Thoracic aorta (tissue), 2 donors: ENCODE measurements around the gene GABRB1. TPM values are rescaled to one million over a fixed set of nuclear protein-coding genes. Genes with fewer than 3 reads are reported as not detected.

Experiments used
- ATAC-seq: fragments of 150-250 bp; one replicate; pipeline ENCODE4 v1.8.0; 2017; ENCODE audit warnings: low read depth; ENCODE audit not compliant: insufficient number of reproducible peaks, low FRiP score
- DNase-seq: peaks from one replicate; pipeline ENCODE4 v3.0.0-alpha.2; 2020; ENCODE audit warnings: low spot score
- H3K27ac ChIP-seq, 2 donors: fragments of 200-600 bp; sonication (generic); 1 replicate in 1 of 2; 2 replicates in 1 of 2; pipeline ENCODE4 v1.5.1; 2016; ENCODE audit warnings: mild to moderate bottlenecking in 2 of 2, moderate library complexity in 2 of 2
- H3K27me3 ChIP-seq: fragments of 200-600 bp; sonication (generic); replicated peaks from 2 replicates; pipeline ENCODE4 v1.6.0; 2016; ENCODE audit warnings: mild to moderate bottlenecking; ENCODE audit not compliant: insufficient read depth
- H3K36me3 ChIP-seq: fragments of 200-600 bp; sonication (generic); one replicate; pipeline ENCODE4 v1.5.1; 2016
- H3K4me1 ChIP-seq, 2 donors: fragments of 200-600 bp; sonication (generic); 1 replicate in 1 of 2; 2 replicates in 1 of 2; pipeline versions ENCODE4 v1.5.1 to v1.6.0; 2016; ENCODE audit warnings: low read depth in 2 of 2, mild to moderate bottlenecking in 1 of 2; ENCODE audit not compliant: control insufficient read depth in 1 of 2
- H3K4me3 ChIP-seq: fragments of 200-600 bp; sonication (generic); 2 replicates; pipeline ENCODE4 v1.5.1; 2016; ENCODE audit warnings: mild to moderate bottlenecking
- H3K9me3 ChIP-seq: fragments of 200-600 bp; sonication (generic); 2 replicates; pipeline ENCODE4 v1.5.1; 2016
- total RNA-seq, 2 donors: library from RNA; depleted of rRNA; stranded (reverse); fragments of >200 nt; gene quantifications; one replicate each; pipeline versions ENCODE4 v1.1.0 to v1.2.3, GENCODE V29; 2016
- TF ChIP-seq, protein P1 (sequence below): fragments of 200-600 bp; sonication (generic); IDR thresholded peaks from one replicate; pipeline ENCODE4 v1.5.1; 2019; ENCODE audit warnings: antibody characterized with exemption

The GABRB1 gene
- total RNA-seq, 2 donors from 2014 or later: not detected

DNA sequence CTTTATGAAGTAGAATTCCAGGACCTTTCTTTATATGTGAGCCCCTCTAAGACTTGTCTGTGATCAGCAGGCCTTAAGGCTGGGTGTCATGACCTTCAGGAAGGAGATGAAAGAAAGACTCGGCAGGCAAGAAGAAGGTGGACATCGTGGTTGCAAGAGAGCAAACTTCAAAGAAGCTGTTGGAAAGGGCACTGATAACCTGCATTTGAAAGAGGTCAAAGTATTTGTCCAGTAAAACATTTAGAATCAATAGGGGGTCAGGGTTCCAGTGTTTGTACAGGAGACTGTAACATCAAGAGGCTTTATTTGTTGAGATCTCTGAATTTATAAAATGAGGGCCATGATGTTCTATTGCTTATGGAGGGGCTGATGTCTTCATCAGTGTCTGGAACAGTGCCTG, 387.9 kb downstream of the GABRB1 start:
- TF ChIP-seq, protein P1, sequence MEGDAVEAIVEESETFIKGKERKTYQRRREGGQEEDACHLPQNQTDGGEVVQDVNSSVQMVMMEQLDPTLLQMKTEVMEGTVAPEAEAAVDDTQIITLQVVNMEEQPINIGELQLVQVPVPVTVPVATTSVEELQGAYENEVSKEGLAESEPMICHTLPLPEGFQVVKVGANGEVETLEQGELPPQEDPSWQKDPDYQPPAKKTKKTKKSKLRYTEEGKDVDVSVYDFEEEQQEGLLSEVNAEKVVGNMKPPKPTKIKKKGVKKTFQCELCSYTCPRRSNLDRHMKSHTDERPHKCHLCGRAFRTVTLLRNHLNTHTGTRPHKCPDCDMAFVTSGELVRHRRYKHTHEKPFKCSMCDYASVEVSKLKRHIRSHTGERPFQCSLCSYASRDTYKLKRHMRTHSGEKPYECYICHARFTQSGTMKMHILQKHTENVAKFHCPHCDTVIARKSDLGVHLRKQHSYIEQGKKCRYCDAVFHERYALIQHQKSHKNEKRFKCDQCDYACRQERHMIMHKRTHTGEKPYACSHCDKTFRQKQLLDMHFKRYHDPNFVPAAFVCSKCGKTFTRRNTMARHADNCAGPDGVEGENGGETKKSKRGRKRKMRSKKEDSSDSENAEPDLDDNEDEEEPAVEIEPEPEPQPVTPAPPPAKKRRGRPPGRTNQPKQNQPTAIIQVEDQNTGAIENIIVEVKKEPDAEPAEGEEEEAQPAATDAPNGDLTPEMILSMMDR: no peak
- H3K4me3 ChIP-seq: no peak overlapping the region
- no peak for DNase-seq
- H3K9me3 ChIP-seq: no peaks in the 10 kb centered on the region
- no peaks in the 10 kb centered on the region for H3K27me3 ChIP-seq
- H3K4me1 ChIP-seq: no peaks in the 10 kb centered on the region
- H3K36me3 ChIP-seq: no peaks in the 10 kb centered on the region
- H3K27ac ChIP-seq: no peak overlapping the region
- ATAC-seq: no peak

DNA sequence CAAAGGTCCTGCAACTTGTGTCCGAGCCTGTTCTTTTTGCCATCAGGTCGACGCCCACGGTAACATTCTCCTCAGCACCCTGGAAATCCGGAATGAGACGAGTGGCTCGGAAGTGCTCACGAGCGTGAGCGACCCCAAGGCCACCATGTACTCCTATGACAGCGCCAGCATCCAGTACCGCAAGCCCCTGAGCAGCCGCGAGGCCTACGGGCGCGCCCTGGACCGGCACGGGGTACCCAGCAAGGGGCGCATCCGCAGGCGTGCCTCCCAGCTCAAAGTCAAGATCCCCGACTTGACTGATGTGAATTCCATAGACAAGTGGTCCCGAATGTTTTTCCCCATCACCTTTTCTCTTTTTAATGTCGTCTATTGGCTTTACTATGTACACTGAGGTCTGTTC, 394.3 kb downstream of the GABRB1 start:
- DNase-seq: no peak
- H3K4me3 ChIP-seq: no peak overlapping the region
- H3K4me1 ChIP-seq: no peaks in the 10 kb centered on the region
- no peaks in the 10 kb centered on the region for H3K27me3 ChIP-seq
- no peaks in the 10 kb centered on the region for H3K9me3 ChIP-seq
- no peak for ATAC-seq
- no peak overlapping the region for H3K27ac ChIP-seq
- H3K36me3 ChIP-seq: no peaks in the 10 kb centered on the region
- TF ChIP-seq, protein P1: no peak

DNA sequence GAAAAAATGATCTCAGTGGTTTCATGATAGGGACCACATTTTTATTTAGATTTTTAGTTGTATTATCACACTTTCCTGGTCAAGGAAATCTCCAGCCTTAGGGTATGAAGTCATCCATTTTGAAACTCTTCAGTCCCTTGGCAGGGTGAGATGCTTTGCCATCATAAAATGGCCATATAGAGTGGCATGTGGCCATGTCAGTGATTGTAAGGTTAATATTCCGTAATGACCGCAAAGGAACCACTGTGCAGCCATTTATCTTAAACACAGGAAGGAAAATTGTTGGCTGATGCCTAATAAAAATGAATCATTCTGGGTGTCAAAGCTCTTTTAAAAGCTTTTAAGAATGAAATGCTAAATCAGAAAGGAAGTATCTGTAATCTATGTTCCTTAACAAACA, 396.6 kb downstream of the GABRB1 start:
- Histone ChIP-seq H3K9me3 (no peaks in the 10 kb centered on the region), H3K4me1 (no peaks in the 10 kb centered on the region), H3K4me3 (no peak overlapping the region), H3K36me3 (no peaks in the 10 kb centered on the region), H3K27ac (no peak overlapping the region), H3K27me3 (no peaks in the 10 kb centered on the region)
- TF ChIP-seq, protein P1: no peak
- ATAC-seq (no peak), DNase-seq (no peak)

DNA sequence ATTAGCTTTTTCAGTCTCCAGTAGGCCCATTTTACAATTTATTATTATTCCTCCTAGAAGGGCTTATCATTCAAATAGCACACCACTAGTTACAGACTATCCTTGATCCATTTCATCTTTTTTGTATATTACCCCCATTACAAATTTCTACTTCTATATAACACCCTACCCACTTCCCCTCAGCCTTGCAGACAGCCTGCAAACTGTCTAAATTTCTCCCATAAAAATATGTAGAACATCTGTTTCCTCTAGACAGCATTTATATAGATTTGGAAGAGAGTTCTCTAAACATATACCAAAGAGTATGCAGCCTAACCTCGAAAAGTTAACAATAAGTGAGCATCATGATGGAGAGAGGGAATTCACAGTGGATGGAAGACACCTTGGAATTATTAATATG, 401.4 kb downstream of the GABRB1 start:
- Histone ChIP-seq H3K36me3 (no peaks in the 10 kb centered on the region), H3K4me3 (no peak overlapping the region), H3K27me3 (no peaks in the 10 kb centered on the region), H3K4me1 (no peaks in the 10 kb centered on the region), H3K27ac (no peak overlapping the region), H3K9me3 (no peaks in the 10 kb centered on the region)
- DNase-seq (no peak), ATAC-seq (no peak)
- TF ChIP-seq, protein P1: no peak

DNA sequence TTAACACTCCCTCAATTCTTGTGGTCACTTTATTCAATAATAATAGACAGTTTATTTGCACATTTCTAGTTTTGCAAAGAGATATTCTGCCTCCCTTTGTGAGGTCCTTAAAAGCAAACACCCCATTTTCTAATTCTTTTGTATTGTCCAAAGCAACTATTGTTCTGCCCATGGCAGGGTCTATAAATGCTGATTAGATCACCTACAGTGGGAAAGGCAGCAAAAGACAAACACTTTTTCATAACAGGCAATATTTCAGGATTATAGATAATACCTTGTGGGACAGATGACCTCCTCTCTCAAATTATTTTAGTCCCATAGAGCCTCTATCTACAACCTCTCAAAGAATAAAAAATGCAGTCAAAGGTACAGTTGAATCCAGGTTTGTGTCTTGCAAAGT, 403.6 kb downstream of the GABRB1 start:
- Histone ChIP-seq H3K4me3 (no peak overlapping the region), H3K27me3 (no peaks in the 10 kb centered on the region), H3K36me3 (no peaks in the 10 kb centered on the region), H3K9me3 (no peaks in the 10 kb centered on the region), H3K27ac (no peak overlapping the region), H3K4me1 (no peaks in the 10 kb centered on the region)
- TF ChIP-seq, protein P1: no peak
- DNase-seq (no peak), ATAC-seq (no peak)
